Upper lobe of left lung (tissue), 6 donors: ENCODE data around the gene MAPK12. TPM values are rescaled to one million over a fixed set of nuclear protein-coding genes. Genes with fewer than 3 reads are reported as not detected.

Experiments used
- ATAC-seq, 2 donors: fragments of 200-7000 bp; cut with Tn5 transposase; one replicate each; pipeline ENCODE4 v1.9.1; 2022; ENCODE audit warnings: mild to moderate bottlenecking in 2 of 2, moderate library complexity in 2 of 2; ENCODE audit not compliant: low FRiP score in 2 of 2
- DNase-seq, 2 donors: peaks; one replicate each; pipeline ENCODE4 v3.0.0-alpha.2; 2019 to 2020
- H3K27ac ChIP-seq, 4 donors: fragments of 200-600 bp; sonication (generic); one replicate each; pipeline ENCODE4 v1.5.1; 2016 to 2019
- H3K27me3 ChIP-seq, 4 donors: fragments of 200-600 bp; sonication (generic); one replicate each; pipeline ENCODE4 v1.5.1; 2017 to 2019
- H3K36me3 ChIP-seq, 4 donors: fragments of 200-600 bp; sonication (generic); one replicate each; pipeline ENCODE4 v1.5.1; 2016 to 2019
- H3K4me1 ChIP-seq, 4 donors: fragments of 200-600 bp; sonication (generic); one replicate each; pipeline ENCODE4 v1.5.1; 2018 to 2019
- H3K4me3 ChIP-seq, 4 donors: fragments of 200-600 bp; sonication (generic); one replicate each; pipeline ENCODE4 v1.5.1; 2017 to 2019; ENCODE audit warnings: mild to moderate bottlenecking in 2 of 4, moderate library complexity in 1 of 4
- H3K9me3 ChIP-seq, 4 donors: fragments of 200-600 bp; sonication (generic); one replicate each; pipeline ENCODE4 v1.5.1; 2018 to 2019
- CTCF ChIP-seq, 6 experiments: fragments of 450-650 bp in 4 of 6; fragments of 200-600 bp in 2 of 6; sonication (generic) in 2 of 6; IDR thresholded peaks; one replicate each; pipeline ENCODE4 v1.5.1; 2016 to 2019; ENCODE audit warnings: antibody characterized with exemption in 6 of 6
- EP300 ChIP-seq, 4 donors: sonication (generic); formaldehyde crosslinking; IDR thresholded peaks; one replicate each; pipeline ENCODE4 v1.5.1; 2017; ENCODE audit warnings: antibody characterized with exemption in 4 of 4, control low read depth in 2 of 4
- POLR2A ChIP-seq, 4 donors: fragments of 450-650 bp; IDR thresholded peaks; one replicate each; pipeline ENCODE4 v1.5.1; 2016 to 2017; ENCODE audit warnings: antibody characterized with exemption in 4 of 4, mild to moderate bottlenecking in 2 of 4
- POLR2AphosphoS5 ChIP-seq, 2 donors: sonication (generic); formaldehyde crosslinking; IDR thresholded peaks; one replicate each; pipeline ENCODE4 v1.5.1; 2017; ENCODE audit warnings: antibody characterized with exemption in 2 of 2
- WGBS, 2 donors: methylation state at CpG; one replicate each; pipeline ENCODE4 v1.1.5; 2017 to 2018; 5-methylcytosine and 5-hydroxymethylcytosine counted together
- total RNA-seq, 6 donors: library from RNA; depleted of rRNA in 4 of 6; stranded (reverse); fragments of >200 nt in 4 of 6; gene quantifications; one replicate each; pipeline versions ENCODE4 v1.1.0 to v1.2.1, GENCODE V29; 2016 to 2021
- donor health status: DM: no; HTN: no; CAD: no; lungs with moderate emphysema.
- donor health status: DM: no; HTN: yes; CAD: no; lungs with severe emphysema.

The MAPK12 gene
- total RNA-seq, 6 donors from 2014 or later: 3.1 to 19.2 (median 10.1) TPM

GRCh38 chr22:50303515-50303847, 42.0 kb upstream of the MAPK12 start:
- TF ChIP-seq POLR2A (IDR thresholded peaks at IDR 0.05) (no peak), EP300 (IDR thresholded peaks at IDR 0.05) (no peak), POLR2AphosphoS5 (IDR thresholded peaks at IDR 0.05) (no peak), CTCF (IDR thresholded peaks at IDR 0.05) (no peak)
- H3K36me3 ChIP-seq: peaks cover 0 to 3% (median 0%) of the 10 kb centered on the region in 4 donors
- peak overlapping the region in 1 of 4 donors; percentile 64 for H3K4me3 ChIP-seq
- peaks cover 81 to 91% (median 86%) of the 10 kb centered on the region in 4 donors for H3K4me1 ChIP-seq
- H3K9me3 ChIP-seq: no peaks in the 10 kb centered on the region
- no peak for ATAC-seq
- H3K27ac ChIP-seq: peak overlapping the region; percentile 84 to 95 (median 94)
- 43 to 56% methylated on average over 3 to 5 of the region's 7 CpGs for WGBS, 2 donors
- no peaks in the 10 kb centered on the region for H3K27me3 ChIP-seq
- DNase-seq: no peak

DNA sequence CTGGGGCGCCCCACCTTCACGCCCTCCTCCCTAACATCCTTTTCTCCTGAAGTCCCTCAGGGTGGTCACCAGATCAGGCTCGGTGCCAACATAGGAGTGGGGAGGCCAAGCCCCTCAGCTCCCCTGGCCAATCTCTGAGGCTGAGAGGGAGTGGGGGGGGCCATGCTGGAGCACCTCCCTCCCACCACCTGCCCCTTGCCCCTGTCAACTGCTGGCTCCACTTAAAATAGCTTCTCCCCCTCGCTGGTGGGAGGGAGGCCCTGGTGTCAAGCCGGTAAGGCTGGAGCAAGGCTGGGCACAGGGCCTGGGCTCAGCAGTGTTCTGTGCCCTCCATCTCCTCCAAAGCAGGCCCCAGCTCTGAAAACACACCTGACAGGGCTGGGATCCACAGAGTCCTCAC, 41.1 kb upstream of the MAPK12 start:
- ATAC-seq: no peak
- no peak for DNase-seq
- Histone ChIP-seq H3K4me1 (peaks cover 82 to 92% (median 87%) of the 10 kb centered on the region in 4 donors), H3K27ac (peak overlapping the region; percentile 84 to 95 (median 94)), H3K27me3 (no peaks in the 10 kb centered on the region), H3K36me3 (peaks cover 0 to 3% (median 0%) of the 10 kb centered on the region in 4 donors), H3K9me3 (no peaks in the 10 kb centered on the region), H3K4me3 (no peak overlapping the region)
- TF ChIP-seq CTCF (IDR thresholded peaks at IDR 0.05) (no peak), POLR2AphosphoS5 (IDR thresholded peaks at IDR 0.05) (no peak), POLR2A (IDR thresholded peaks at IDR 0.05) (no peak), EP300 (IDR thresholded peaks at IDR 0.05) (no peak)
- WGBS, 2 donors: 56 to 80% methylated on average over 2 to 5 of the region's 5 CpGs

GRCh38 chr22:50302041-50302541, 40.6 kb upstream of the MAPK12 start:
- peak in 1 of 2 donors; percentile 35 for ATAC-seq
- Histone ChIP-seq H3K27ac (peak overlapping the region; percentile 84 to 95 (median 94)), H3K4me1 (peaks cover 85 to 97% (median 91%) of the 10 kb centered on the region in 4 donors), H3K4me3 (peak overlapping the region in 1 of 4 donors; percentile 16), H3K27me3 (no peaks in the 10 kb centered on the region), H3K9me3 (no peaks in the 10 kb centered on the region), H3K36me3 (peaks cover 0 to 3% (median 0%) of the 10 kb centered on the region in 4 donors)
- 25 to 53% methylated on average over 3 to 7 of the region's 9 CpGs for WGBS, 2 donors
- peak; percentile 70 to 78 for DNase-seq
- peak in 1 of 4 donors; percentile 17 for TF ChIP-seq POLR2A (IDR thresholded peaks at IDR 0.05)
- peak in 1 of 4 donors; percentile 32 for TF ChIP-seq EP300 (IDR thresholded peaks at IDR 0.05)
- no peak for TF ChIP-seq CTCF (IDR thresholded peaks at IDR 0.05)
- peak in 1 of 2 donors; percentile 9 for TF ChIP-seq POLR2AphosphoS5 (IDR thresholded peaks at IDR 0.05)

DNA sequence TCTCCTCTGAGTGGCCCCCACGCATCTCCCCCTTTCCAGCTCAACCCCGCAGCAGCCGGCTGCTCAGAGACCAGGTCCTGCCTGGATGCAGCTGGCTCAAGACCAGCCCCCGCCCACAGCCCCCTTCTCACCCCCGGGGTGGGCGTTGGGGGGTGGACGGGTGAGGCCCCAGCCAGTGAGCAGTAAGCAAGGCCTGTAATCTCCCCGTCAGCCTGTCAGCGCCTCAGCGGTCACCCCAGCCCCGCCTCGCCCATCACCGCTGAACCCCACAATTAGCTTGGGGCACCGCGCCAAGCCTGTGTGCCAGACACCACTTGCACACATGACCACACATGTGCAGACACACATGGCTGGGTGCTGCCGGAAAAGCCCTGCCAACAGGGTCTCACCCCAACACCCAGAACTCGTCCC, 40.1 kb upstream of the MAPK12 start:
- Histone ChIP-seq H3K36me3 (peaks cover 0 to 3% (median 0%) of the 10 kb centered on the region in 4 donors), H3K4me1 (peaks cover 90 to 100% (median 97%) of the 10 kb centered on the region in 4 donors), H3K27me3 (no peaks in the 10 kb centered on the region), H3K9me3 (no peaks in the 10 kb centered on the region), H3K27ac (peak overlapping the region; percentile 84 to 95 (median 94)), H3K4me3 (peak overlapping the region in 1 of 4 donors; percentile 16)
- no peak for ATAC-seq
- TF ChIP-seq CTCF (IDR thresholded peaks at IDR 0.05): no peak
- no peak for TF ChIP-seq POLR2AphosphoS5 (IDR thresholded peaks at IDR 0.05)
- TF ChIP-seq POLR2A (IDR thresholded peaks at IDR 0.05): no peak
- no peak for TF ChIP-seq EP300 (IDR thresholded peaks at IDR 0.05)
- 49 to 57% methylated on average over 2 to 16 of the region's 17 CpGs for WGBS, 2 donors
- DNase-seq: peak in 1 of 2 donors; percentile 79
